Measurements from ENCODE around the gene CDH24.

The CDH24 gene

GRCh38 chr14:23047034-23047634 lies 10.2 kb downstream of the CDH24 start:
- H3K27ac ChIP-seq = no peak overlapping the region
- no peak overlapping the region for H3K4me3 ChIP-seq (ENCODE audit: low read depth in 1 of 2, low read length in 1 of 2)
- peaks cover 0 to 8% of the 10 kb centered on the region in 2 experiments for H3K4me1 ChIP-seq (ENCODE audit: control insufficient read depth in 1 of 2, insufficient read depth in 1 of 2, low read depth in 1 of 2, low read length in 1 of 2)
- H3K36me3 ChIP-seq = no peaks in the 10 kb centered on the region
- no peak for TF ChIP-seq CTCF (IDR thresholded peaks at IDR 0.05)
- peaks cover 6% of the 10 kb centered on the region for H3K27me3 ChIP-seq
- no peaks in the 10 kb centered on the region for H3K9me3 ChIP-seq

- peaks cover 6% of the 10 kb centered on the region for H3K27me3 ChIP-seq
- H3K9me3 ChIP-seq = no peaks in the 10 kb centered on the region
- H3K4me1 ChIP-seq (ENCODE audit: control insufficient read depth in 1 of 2, insufficient read depth in 1 of 2, low read depth in 1 of 2, low read length in 1 of 2) = no peaks in the 10 kb centered on the region
- H3K36me3 ChIP-seq = no peaks in the 10 kb centered on the region
- H3K4me3 ChIP-seq (ENCODE audit: low read depth in 1 of 2, low read length in 1 of 2) = no peak overlapping the region
- no peak overlapping the region for H3K27ac ChIP-seq
- no peak for TF ChIP-seq CTCF (IDR thresholded peaks at IDR 0.05)
Measured at GRCh38 chr14:23045419-23046357, 11.6 kb downstream of the CDH24 start.

DNA sequence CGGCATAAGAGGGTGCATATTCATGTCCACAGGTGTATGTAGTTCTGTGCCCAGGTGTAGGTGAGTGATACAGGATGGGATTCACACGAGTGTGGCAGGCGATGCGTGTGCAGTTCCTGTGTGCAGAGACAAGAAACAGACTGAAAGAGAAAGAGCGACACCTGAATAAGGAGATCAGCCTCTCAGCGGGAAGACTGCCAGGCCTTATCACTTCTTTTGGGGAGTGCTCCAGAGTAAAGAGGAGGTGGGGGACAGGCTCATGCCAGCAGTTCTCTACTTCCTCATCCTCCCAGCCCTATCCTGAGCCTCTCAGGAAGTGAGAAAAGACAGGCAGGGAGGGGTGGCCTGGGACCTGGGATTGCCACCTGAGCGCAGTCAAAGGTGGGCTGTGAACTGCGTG lies 12.5 kb downstream of the CDH24 start:
- no peak overlapping the region for H3K4me3 ChIP-seq (ENCODE audit: low read depth in 1 of 2, low read length in 1 of 2)

DNA sequence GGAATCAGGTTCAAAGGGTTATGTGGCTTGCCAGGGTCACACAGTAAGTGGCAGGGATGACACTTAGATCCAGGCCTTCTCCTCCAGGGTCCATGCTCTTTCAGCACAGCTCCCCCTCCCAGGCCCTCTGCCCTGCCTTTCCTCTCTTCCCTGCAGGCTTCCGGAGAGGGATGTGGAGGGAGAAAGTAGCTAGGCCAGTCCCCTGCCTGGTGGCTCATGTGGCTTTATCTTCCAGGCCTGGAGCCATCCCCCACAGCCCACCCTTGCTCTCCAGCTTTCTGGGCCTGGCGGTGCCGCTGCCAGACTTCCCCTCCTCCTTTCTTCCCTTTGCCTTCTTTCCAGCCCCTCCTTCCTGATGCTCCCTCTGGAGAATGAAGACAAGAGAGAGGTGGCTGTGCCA lies 13.6 kb downstream of the CDH24 start:
- Histone ChIP-seq H3K27ac (no peak overlapping the region), H3K9me3 (no peaks in the 10 kb centered on the region), H3K4me1 (ENCODE audit: control insufficient read depth in 1 of 2, insufficient read depth in 1 of 2, low read depth in 1 of 2, low read length in 1 of 2) (no peaks in the 10 kb centered on the region), H3K27me3 (peaks cover 6% of the 10 kb centered on the region), H3K36me3 (no peaks in the 10 kb centered on the region), H3K4me3 (ENCODE audit: low read depth in 1 of 2, low read length in 1 of 2) (no peak overlapping the region)
- TF ChIP-seq CTCF (IDR thresholded peaks at IDR 0.05) = no peak

More for the DNA sequence above, 12.5 kb downstream of the CDH24 start:
- peaks cover 6% of the 10 kb centered on the region for H3K27me3 ChIP-seq
- H3K4me1 ChIP-seq (ENCODE audit: control insufficient read depth in 1 of 2, insufficient read depth in 1 of 2, low read depth in 1 of 2, low read length in 1 of 2) = no peaks in the 10 kb centered on the region
- TF ChIP-seq CTCF (IDR thresholded peaks at IDR 0.05) = no peak
- H3K9me3 ChIP-seq = no peaks in the 10 kb centered on the region
- H3K36me3 ChIP-seq = no peaks in the 10 kb centered on the region
- no peak overlapping the region for H3K27ac ChIP-seq

DNA sequence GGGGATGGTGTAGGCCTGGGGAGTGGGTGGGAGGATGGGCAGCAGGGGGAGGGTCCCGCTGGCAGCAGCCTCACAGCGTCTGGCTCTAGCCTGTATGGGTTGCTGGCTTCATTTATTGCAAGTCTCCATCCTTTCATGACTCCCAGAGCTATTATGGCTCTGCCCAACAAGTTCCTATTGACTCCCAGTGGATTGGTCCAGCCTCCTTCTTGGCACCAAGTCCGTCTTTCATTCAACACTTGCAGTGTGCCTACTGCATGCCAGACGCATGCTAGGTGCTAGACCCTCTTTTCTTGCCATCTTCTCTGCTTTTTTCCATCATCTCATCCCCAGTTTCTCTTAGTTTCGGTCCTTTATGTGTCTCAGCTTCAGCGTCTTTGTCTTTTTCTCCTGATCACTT lies 14.2 kb downstream of the CDH24 start:
- H3K9me3 ChIP-seq = no peaks in the 10 kb centered on the region
- H3K4me1 ChIP-seq (ENCODE audit: control insufficient read depth in 1 of 2, insufficient read depth in 1 of 2, low read depth in 1 of 2, low read length in 1 of 2) = no peaks in the 10 kb centered on the region
- no peak overlapping the region for H3K27ac ChIP-seq
- H3K4me3 ChIP-seq (ENCODE audit: low read depth in 1 of 2, low read length in 1 of 2) = no peak overlapping the region
- TF ChIP-seq CTCF (IDR thresholded peaks at IDR 0.05) = no peak
- H3K36me3 ChIP-seq = no peaks in the 10 kb centered on the region
- H3K27me3 ChIP-seq = peaks cover 6% of the 10 kb centered on the region
